Posterior vena cava (tissue), 2 donors: ENCODE results near the gene LINC00237. TPM values are rescaled to one million over a fixed set of nuclear protein-coding genes. Genes with fewer than 3 reads are reported as not detected.

Experiments used
- DNase-seq: peaks from one replicate; pipeline ENCODE4 v3.0.0-alpha.2; 2020; ENCODE audit warnings: low spot score
- intact Hi-C, 2 donors: fragments of 100-400 bp; cut with DNase I; formaldehyde crosslinking; loops; one replicate each; pipeline versions ENCODE4 v1.14.1 to v1.14.2; 2022 to 2023
- long read RNA-seq, 2 donors: library from polyadenylated mRNA; unstranded; transcript quantifications; one replicate each; pipeline ENCODE4 v2.0.0, GENCODE V29; 2020 to 2021
- total RNA-seq, 2 donors: library from RNA; stranded (reverse); fragmentation: NEBNext Ultra II Directional; extraction: Animal tissue kit (Norgen Biotek cat#: 25700); gene quantifications; one replicate each; pipeline ENCODE4 v1.2.1, GENCODE V29; 2021
- donor health status: DM: yes; HTN: yes; CAD: no.
- donor health status: DM: yes; HTN: yes; CAD: no.

Gene LINC00237
- total RNA-seq, result not detected
- long read RNA-seq, donor 1, result 0 reads
- long read RNA-seq, donor 2, result 0 reads

DNA sequence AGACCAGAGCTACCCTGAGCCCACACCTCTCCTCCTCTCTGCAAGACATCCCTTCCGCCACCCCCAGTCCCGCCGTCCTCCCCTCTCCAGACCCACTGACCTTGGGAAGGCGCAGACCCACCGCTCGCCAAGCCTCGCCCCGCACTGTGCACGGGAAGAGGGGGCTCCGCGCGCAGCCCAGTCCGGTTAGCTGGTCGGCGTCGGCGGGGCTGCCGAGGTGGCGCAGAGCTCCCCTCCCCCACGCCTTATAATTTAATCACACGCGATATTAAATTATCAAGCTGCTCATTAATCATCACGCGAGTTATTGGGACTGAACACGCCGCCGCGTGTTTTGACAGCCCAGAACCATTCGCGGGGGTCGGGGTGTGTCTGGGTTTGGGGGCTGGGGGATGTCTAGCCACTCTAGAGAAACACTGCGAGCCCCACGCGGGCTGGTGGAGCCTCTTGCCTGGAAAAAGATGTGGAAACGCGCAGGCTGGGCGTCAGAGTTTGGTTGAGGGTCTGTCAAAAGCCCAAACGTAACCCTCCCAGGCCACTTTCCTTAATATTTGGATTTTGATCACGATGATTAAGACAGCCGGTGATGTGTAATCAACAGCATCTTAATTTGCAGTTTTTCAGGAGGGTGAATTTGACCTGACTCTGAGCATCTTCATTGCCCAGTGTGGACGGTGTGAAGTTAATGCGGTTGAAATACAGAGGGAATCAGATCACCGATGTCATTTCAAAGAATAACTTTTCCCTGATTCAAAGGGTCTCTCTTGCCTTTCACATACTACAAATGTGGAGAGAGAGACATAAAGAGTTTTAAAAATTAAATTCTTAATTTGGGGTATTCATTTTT is at the start of gene LINC00237:
TSS of gene LINC00237 (minus strand) at position 188 of the 847 bp plus-strand sequence.
- intact Hi-C loops, result no loop called here
- no peak for DNase-seq

DNA sequence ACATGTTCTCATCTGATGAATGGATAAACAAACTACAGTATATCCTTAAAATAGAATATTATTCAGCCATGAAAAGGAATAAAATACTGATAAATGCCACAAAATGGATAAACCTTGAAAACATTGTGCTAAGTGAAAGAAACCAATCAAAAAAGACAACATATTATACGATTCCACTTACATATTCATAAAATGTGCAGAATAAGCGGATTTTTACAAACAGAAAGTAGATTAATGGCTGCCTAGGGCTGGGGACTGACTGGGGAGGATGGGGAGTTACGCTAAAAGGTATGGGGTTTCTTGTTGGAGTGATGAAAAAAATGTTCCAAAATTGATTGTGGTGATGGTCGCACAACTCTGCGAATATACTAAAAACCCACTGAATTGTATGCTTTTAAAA is 49.1 kb upstream of the LINC00237 start:
- intact Hi-C loops, result no loop called here
- no peak for DNase-seq

GRCh38 chr20:21154692-21155091 is 48.5 kb upstream of the LINC00237 start:
- DNase-seq, result no peak
- intact Hi-C loops, result no loop called here

- intact Hi-C loops, result no loop called here
- DNase-seq, result no peak
Measured at GRCh38 chr20:21151791-21152190, 45.6 kb upstream of the LINC00237 start.

DNA sequence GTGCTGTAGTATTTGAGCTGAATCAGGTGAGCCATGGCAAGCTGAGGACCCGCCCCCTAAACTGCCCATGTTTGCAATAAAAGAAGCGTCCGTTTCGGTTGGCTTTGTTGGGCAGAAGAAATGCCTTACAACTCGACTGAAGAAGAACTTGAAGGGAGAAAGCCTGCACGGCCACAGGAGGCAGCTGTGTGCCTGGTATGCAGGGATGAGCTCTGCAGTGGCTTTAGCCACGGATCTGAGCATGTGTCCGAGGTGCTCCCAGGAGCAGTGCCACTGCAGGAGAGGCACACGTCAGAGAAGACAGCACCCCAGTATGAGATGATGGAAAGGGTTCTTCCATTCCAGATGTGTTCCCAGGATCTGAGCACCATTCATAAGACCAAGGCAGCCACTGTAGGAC is 43.2 kb upstream of the LINC00237 start:
- intact Hi-C loops, result no loop called here
- DNase-seq, result no peak

- intact Hi-C loops, result no loop called here
- no peak for DNase-seq
Measured at GRCh38 chr20:21147593-21147992, 41.4 kb upstream of the LINC00237 start.

GRCh38 chr20:21146215-21146614 is 40.1 kb upstream of the LINC00237 start:
- DNase-seq, result no peak

GRCh38 chr20:21145424-21145823 is 39.3 kb upstream of the LINC00237 start:
- intact Hi-C loops, result no loop called here
- DNase-seq, result no peak

More at GRCh38 chr20:21146215-21146614, 40.1 kb upstream of the LINC00237 start:
- intact Hi-C loops, result no loop called here

DNA sequence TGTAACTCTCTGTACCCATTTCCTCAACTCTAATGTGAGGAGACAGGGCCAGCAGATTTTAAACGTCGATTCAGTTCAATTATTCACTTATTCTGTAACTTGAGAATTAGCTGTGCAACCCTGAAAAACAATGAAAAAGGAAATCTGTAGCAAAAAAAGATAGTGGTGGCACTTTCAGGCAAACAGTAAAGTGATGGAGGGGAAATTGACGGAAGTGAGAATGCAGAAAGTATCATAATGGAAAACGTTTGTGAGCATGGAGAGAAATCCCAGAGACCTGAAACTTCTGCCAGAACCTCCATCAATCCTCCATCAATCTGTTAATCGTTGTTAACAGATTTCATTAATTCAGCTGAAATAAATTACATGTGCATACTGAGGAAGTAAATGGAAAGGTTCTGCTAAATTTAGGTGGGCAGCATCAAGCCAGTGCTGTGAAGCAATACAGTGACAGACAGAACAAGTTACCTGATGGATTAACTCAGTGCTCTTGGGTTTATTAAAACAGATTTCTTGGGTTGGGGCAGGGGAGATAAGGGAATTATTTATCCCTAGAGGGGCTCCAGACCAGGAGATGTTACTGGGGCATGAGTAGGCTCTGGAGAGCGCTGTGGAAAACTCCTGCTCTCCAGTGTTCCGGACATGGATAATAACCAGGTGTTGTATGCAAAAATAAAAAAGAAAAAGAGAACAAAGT is 37.2 kb upstream of the LINC00237 start:
- no peak for DNase-seq
- intact Hi-C loops, result no loop called here

DNA sequence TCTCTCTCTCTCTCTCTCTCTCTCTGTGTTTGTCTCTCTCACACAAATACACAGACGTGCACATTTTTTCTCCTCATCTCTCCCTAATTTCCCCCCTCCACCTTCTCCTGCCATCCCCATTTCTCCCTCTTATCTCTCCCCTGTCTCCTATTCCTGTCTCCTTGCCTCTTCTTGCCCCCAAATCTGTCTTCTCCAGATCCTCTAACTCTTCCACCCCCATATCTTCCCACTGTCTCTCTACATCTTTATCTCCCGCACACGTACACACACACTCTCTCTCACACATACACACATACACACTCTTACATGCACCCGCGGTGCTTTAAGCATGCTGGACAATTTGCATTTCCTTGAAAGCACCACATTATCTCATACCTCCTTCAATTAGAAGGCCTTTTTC is 35.7 kb upstream of the LINC00237 start:
- DNase-seq, result no peak
- intact Hi-C loops, result no loop called here

DNA sequence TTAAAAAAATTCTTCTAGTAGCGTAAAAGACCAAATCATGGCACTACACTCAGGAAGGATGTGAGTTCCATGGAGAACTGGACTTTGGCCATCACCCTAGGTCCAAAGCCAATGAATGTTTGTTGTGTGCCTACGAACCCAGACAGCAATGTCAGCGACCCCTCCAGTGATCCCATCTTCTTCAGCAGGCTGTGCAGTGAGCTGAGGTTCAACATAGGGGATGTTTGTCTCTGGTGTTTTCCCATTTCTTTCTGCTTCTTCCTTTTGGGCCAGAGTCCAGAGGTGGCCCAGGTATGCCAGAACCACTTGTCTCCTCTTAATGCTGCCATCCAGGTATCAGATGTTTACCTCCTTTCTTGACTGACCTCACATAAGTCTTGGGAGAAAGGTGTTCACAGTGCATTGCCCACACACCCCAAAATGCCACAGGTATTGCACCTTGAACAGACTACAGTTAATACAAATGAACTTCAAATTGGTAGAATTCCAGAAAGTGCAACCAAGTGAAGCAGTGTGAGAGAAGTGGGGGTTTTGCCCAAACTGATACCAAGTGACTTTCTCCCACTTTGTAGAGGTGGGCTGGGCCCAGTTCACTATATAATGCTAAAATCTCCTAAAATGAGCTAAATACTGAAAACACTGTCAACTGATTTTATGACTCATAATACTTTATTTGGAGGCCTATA is 33.9 kb upstream of the LINC00237 start:
- intact Hi-C loops, result no loop called here
- no peak for DNase-seq

DNA sequence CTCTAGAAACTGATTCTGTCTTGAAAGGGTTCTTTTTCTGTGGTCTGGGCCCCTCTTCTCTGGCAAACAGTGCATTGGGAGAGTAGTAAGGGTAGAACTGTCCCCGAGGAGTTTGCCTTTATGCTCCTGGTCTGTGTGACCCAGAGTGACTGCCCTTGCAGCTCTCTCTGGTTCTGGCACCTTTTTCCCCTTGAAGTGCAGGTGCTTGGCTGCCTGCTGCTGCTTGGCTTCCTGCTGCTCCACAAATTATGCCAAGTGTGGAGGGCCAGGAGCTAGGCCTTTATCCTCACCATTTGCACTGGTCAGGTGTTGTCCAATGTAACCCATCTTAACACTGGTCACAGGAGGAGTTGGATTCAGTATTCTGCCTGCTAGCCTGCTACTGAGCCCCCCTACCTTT is 30.9 kb upstream of the LINC00237 start:
- no peak for DNase-seq
- intact Hi-C loops, result no loop called here

DNA sequence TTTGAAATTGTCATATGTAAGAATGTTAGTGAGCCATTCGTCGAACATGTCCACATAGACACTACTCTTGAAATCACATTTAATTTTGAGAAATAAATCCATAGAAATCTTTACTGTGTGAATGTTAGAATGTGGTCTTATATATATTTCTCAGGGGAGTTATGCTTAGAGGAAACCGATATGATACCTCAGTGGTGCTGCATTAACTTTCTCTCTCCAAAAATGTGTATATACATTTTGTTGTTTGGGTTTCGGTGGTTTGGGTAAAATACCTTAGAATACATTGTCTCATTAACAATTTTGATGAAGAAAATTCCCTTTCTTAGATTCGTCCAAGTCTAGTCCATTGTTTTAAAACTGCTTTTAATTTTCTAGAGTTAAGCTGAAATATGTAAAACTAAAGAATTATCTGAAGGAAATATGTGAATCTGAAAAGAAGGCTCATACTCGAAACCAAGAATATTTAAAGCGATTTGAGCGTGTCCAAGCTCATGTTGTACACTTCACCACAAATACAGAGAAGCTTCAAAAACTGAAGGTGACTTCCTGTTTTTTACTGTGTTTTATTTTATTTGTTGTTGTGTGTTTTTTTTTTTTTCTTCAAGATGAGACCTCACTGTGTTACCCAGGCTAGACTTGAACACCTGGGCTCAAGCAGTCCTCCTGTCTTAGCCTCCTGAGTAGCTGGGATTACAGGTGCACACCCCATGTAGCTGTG is 30.0 kb upstream of the LINC00237 start:
- intact Hi-C loops, result no loop called here
- DNase-seq, result no peak

DNA sequence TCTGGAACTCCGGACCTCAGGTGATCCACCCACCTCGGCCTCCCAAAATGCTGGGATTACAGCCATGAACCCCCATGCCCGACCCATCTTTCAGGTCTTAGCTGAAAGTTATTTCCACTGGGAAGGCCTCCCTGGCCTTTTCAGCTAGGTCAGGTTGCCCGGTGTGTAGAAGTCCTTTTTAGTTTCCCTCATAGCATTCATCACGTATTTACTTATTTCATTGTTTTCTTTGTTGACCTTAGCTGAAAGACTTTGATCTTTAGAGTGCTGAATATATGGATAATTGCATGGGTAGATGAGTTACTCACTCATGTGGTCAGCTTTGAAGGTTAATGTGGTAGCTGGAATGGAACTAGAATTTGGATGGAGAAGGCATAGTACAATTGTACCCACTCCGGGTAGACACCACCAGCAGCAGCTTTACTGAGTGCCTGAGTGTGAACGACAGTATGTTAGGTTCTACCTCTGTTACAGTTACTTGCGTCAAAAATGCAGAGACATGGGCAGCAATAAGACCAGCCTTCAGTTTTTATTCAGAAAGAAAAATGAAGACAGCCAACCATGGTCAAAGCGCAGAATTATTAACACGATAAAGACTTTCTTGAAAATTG is 28.8 kb upstream of the LINC00237 start:
- no peak for DNase-seq
- intact Hi-C loops, result no loop called here

DNA sequence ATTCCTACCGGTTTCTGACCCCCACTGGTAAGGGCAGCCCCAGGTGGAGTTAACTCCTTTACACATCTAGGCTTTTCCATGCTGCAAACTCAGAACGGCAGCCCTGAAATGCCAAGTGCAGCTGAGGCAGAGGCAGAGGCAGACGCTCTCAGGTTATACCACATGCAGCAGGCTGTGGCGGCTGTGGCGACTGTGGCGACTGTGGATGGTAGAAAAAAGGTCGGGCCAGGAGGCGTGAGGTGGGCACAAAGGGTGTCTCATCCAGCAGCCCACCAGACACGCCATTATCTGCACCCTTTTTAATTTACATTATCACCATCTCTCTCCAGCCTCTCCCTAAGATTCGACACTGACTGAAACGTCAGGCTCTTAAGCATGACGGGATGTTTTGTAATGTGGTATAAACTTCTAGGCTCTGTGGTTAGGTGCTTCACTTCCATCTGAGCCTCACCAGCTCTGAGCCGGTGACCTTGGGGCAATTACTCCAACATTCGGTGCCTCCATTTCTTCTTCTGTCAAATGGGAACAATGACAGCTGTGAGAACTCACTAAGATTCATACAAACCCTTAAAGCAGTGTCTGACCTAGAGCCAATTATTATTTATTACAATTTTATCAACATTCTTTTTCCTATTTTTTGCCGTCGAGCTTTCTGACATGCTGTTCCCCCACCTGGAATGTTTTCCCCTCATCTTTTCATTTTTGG is 27.9 kb upstream of the LINC00237 start:
- no peak for DNase-seq
- intact Hi-C loops, result no loop called here

DNA sequence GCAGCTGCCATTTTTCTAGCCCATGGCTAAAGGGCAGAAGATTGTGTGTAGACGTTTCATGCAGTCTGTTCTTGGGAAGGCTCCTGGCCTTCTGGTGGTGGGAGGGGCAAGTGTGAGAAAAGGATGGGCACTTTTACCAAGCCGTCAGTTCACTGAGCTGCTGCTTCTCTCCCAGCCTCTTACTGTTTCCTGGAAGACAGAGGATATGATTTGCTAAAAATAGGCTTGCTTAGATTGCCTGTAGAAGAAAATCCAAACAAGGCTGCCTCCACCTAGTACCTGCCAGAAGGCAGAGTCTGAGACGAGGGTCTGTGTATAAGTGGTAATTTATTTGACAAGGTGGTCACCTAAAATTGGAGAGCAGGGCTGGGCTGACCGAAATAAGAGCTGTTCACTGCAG is 27.2 kb upstream of the LINC00237 start:
- intact Hi-C loops, result no loop called here
- DNase-seq, result no peak

GRCh38 chr20:21129861-21130260 is 23.7 kb upstream of the LINC00237 start:
- intact Hi-C loops, result no loop called here
- no peak for DNase-seq

GRCh38 chr20:21127201-21127981 is 21.2 kb upstream of the LINC00237 start:
- no peak for DNase-seq
- intact Hi-C loops, result no loop called here
